ENCODE measurements around the gene WDFY1. TPM values are rescaled to one million over a fixed set of nuclear protein-coding genes. Genes with fewer than 3 reads are reported as not detected.
A peak's percentile ranks its signal among the peaks of the same experiment; 100 is the strongest.

Gene WDFY1
- total RNA-seq, 1 experiment from 2014 or later: 45.5 TPM

- DNase-seq (ENCODE audit: low read depth): peak; percentile 93
Measured at GRCh38 chr2:223957092-223957851, 12.1 kb upstream of the WDFY1 start, which contains the start of gene MRPL44. TSS of gene MRPL44 (plus strand) at chr2:223957463. CDS start at chr2:223957473, 10 bp downstream.

GRCh38 chr2:223956300-223956699, 11.2 kb upstream of the WDFY1 start:
- no peak for DNase-seq (ENCODE audit: low read depth)

- DNase-seq (ENCODE audit: low read depth): peak; percentile 76
Measured at GRCh38 chr2:223954401-223954800, 9.3 kb upstream of the WDFY1 start.

- peak; percentile 73 for DNase-seq (ENCODE audit: low read depth)
Measured at GRCh38 chr2:223952280-223952968, 7.3 kb upstream of the WDFY1 start.

GRCh38 chr2:223950448-223951347, 5.6 kb upstream of the WDFY1 start:
- DNase-seq (ENCODE audit: low read depth): no peak

- no peak for DNase-seq (ENCODE audit: low read depth)
Measured at GRCh38 chr2:223949241-223949840, 4.2 kb upstream of the WDFY1 start.

- no peak for DNase-seq (ENCODE audit: low read depth)
Measured at GRCh38 chr2:223947711-223948205, 2.6 kb upstream of the WDFY1 start.

- no peak for DNase-seq (ENCODE audit: low read depth)
Measured at GRCh38 chr2:223945755-223946154, 620 bp upstream of the WDFY1 start.

- DNase-seq (ENCODE audit: low read depth): no peak
Measured at GRCh38 chr2:223944166-223944702, 901 bp downstream of the WDFY1 start.

- DNase-seq (ENCODE audit: low read depth): no peak
Measured at GRCh38 chr2:223943561-223944008, 1.6 kb downstream of the WDFY1 start.

- no peak for DNase-seq (ENCODE audit: low read depth)
Measured at GRCh38 chr2:223943135-223943534, 2.0 kb downstream of the WDFY1 start.

- peak; percentile 87 for DNase-seq (ENCODE audit: low read depth)
Measured at GRCh38 chr2:223941579-223942277, 3.4 kb downstream of the WDFY1 start.

- DNase-seq (ENCODE audit: low read depth): peak; percentile 32
Measured at GRCh38 chr2:223939438-223939837, 5.7 kb downstream of the WDFY1 start.

- DNase-seq (ENCODE audit: low read depth): no peak
Measured at GRCh38 chr2:223937535-223937934, 7.6 kb downstream of the WDFY1 start.

- DNase-seq (ENCODE audit: low read depth): no peak
Measured at GRCh38 chr2:223936862-223937326, 8.2 kb downstream of the WDFY1 start.

- no peak for DNase-seq (ENCODE audit: low read depth)
Measured at GRCh38 chr2:223935459-223936125, 9.5 kb downstream of the WDFY1 start.

GRCh38 chr2:223934870-223935269, 10.3 kb downstream of the WDFY1 start:
- no peak for DNase-seq (ENCODE audit: low read depth)

- no peak for DNase-seq (ENCODE audit: low read depth)
Measured at GRCh38 chr2:223932816-223933800, 12.0 kb downstream of the WDFY1 start.
